ENCODE data around the gene TCERG1L.

GRCh38 chr10:131187926-131188325, 123.6 kb downstream of the TCERG1L start:
- TF ChIP-seq, protein P1, sequence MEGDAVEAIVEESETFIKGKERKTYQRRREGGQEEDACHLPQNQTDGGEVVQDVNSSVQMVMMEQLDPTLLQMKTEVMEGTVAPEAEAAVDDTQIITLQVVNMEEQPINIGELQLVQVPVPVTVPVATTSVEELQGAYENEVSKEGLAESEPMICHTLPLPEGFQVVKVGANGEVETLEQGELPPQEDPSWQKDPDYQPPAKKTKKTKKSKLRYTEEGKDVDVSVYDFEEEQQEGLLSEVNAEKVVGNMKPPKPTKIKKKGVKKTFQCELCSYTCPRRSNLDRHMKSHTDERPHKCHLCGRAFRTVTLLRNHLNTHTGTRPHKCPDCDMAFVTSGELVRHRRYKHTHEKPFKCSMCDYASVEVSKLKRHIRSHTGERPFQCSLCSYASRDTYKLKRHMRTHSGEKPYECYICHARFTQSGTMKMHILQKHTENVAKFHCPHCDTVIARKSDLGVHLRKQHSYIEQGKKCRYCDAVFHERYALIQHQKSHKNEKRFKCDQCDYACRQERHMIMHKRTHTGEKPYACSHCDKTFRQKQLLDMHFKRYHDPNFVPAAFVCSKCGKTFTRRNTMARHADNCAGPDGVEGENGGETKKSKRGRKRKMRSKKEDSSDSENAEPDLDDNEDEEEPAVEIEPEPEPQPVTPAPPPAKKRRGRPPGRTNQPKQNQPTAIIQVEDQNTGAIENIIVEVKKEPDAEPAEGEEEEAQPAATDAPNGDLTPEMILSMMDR (IDR thresholded peaks at IDR 0.05; ENCODE audit: insufficient read depth, low read length): no peak
- TF ChIP-seq REST (IDR thresholded peaks at IDR 0.05; ENCODE audit: insufficient replicate concordance, low read depth): no peak
- TF ChIP-seq POLR2AphosphoS5 (IDR thresholded peaks at IDR 0.05; ENCODE audit: low read depth): no peak
- no peak for TF ChIP-seq GABPA (IDR thresholded peaks at IDR 0.05; ENCODE audit: low read depth)
- no peak for TF ChIP-seq SPI1 (IDR thresholded peaks at IDR 0.05; ENCODE audit: borderline replicate concordance, low read depth)
